GM06990 (cell line): Measurements from ENCODE around the gene VASH1.
A peak's percentile ranks its signal among the peaks of the same experiment; 100 is the strongest.
"Not testable (repeated sequence)": the region's sequence is repeated elsewhere in the genome, so short reads cannot be mapped to it uniquely, and the experiment has no call there.

Experiments used
- DNase-seq: peaks from one replicate; pipeline ENCODE4 v3.0.0-alpha.2; 2011; ENCODE audit not compliant: insufficient read length; ENCODE audit errors: extremely low read depth
- H3K27me3 ChIP-seq: replicated peaks from 2 replicates; pipeline ENCODE4 v1.6.0; 2011; ENCODE audit warnings: low read length; ENCODE audit not compliant: control insufficient read depth, insufficient read depth
- H3K36me3 ChIP-seq: 2 replicates; pipeline ENCODE4 v1.5.1; 2011; ENCODE audit warnings: low read length; ENCODE audit not compliant: control insufficient read depth, insufficient read depth
- H3K4me3 ChIP-seq: replicated peaks from 2 replicates; pipeline ENCODE4 v1.5.1; 2011; ENCODE audit warnings: low read depth, mild to moderate bottlenecking, control low read depth, low read length
- CTCF ChIP-seq: IDR thresholded peaks from 2 replicates; pipeline ENCODE4 v1.5.1; 2011; ENCODE audit warnings: low read length, control low read depth, mild to moderate bottlenecking, inconsistent platforms; ENCODE audit not compliant: insufficient read depth, poor library complexity, severe bottlenecking

Gene VASH1

GRCh38 chr14:76716285-76716684 is 45.0 kb upstream of the VASH1 start:
- Histone ChIP-seq H3K27me3 (no peaks in the 10 kb centered on the region), H3K4me3 (no peak overlapping the region), H3K36me3 (no peaks in the 10 kb centered on the region)
- no peak for DNase-seq
- no peak for TF ChIP-seq CTCF

GRCh38 chr14:76717508-76718290 is 43.6 kb upstream of the VASH1 start:
- no peaks in the 10 kb centered on the region for H3K36me3 ChIP-seq
- H3K27me3 ChIP-seq, result no peaks in the 10 kb centered on the region
- DNase-seq, result no peak
- TF ChIP-seq CTCF, result no peak
- H3K4me3 ChIP-seq, result no peak overlapping the region

- H3K4me3 ChIP-seq, result no peak overlapping the region
- no peaks in the 10 kb centered on the region for H3K36me3 ChIP-seq
- H3K27me3 ChIP-seq, result no peaks in the 10 kb centered on the region
- no peak for TF ChIP-seq CTCF
- DNase-seq, result no peak
Observed at GRCh38 chr14:76718306-76719040, 42.8 kb upstream of the VASH1 start.

GRCh38 chr14:76719666-76720065 is 41.6 kb upstream of the VASH1 start:
- Histone ChIP-seq H3K4me3 (no peak overlapping the region), H3K27me3 (no peaks in the 10 kb centered on the region), H3K36me3 (no peaks in the 10 kb centered on the region)
- TF ChIP-seq CTCF, result no peak
- no peak for DNase-seq

- no peak for TF ChIP-seq CTCF
- peak; percentile 61 for DNase-seq
- no peaks in the 10 kb centered on the region for H3K27me3 ChIP-seq
- no peak overlapping the region for H3K4me3 ChIP-seq
- no peaks in the 10 kb centered on the region for H3K36me3 ChIP-seq
Observed at GRCh38 chr14:76720382-76720813, 40.9 kb upstream of the VASH1 start.

GRCh38 chr14:76721506-76721905 is 39.8 kb upstream of the VASH1 start:
- H3K4me3 ChIP-seq, H3K36me3 ChIP-seq, DNase-seq, H3K27me3 ChIP-seq: not testable (repeated sequence)
